Neural cell (in vitro differentiated cells): Measurements from ENCODE around the gene SLC16A9. TPM values are rescaled to one million over a fixed set of nuclear protein-coding genes. Genes with fewer than 3 reads are reported as not detected.

ENCODE experiments used
- H2AFZ ChIP-seq: fragments of 200-600, 300-800 bp; sonication (generic), shearing (Covaris generic); 2 replicates; pipeline ENCODE4 v1.6.0; 2014; ENCODE audit warnings: low read depth, mild to moderate bottlenecking, antibody characterized with exemption, low read length, moderate library complexity
- H3F3A ChIP-seq: fragments of 200-600 bp; shearing (Covaris generic); 2 replicates; pipeline ENCODE4 v1.6.1; 2016; ENCODE audit warnings: mild to moderate bottlenecking, moderate library complexity, mixed read lengths, antibody characterized with exemption, low read length; ENCODE audit not compliant: insufficient read depth, poor library complexity, severe bottlenecking
- H3K27ac ChIP-seq: fragments of 200-600, 300-800 bp; sonication (generic), shearing (Covaris generic); 2 replicates; pipeline ENCODE4 v1.5.1; 2014; ENCODE audit warnings: mild to moderate bottlenecking, low read length, moderate library complexity
- H3K27me3 ChIP-seq: fragments of 300-800, 200-600 bp; sonication (generic), shearing (Covaris generic); 2 replicates; pipeline ENCODE4 v1.6.0; 2014; ENCODE audit warnings: mild to moderate bottlenecking, low read depth, low read length, moderate library complexity; ENCODE audit not compliant: insufficient read depth
- H3K36me3 ChIP-seq: fragments of 300-800, 200-600 bp; sonication (generic), shearing (Covaris generic); 2 replicates; pipeline ENCODE4 v1.5.1; 2014; ENCODE audit warnings: mild to moderate bottlenecking, antibody characterized with exemption, low read length, moderate library complexity; ENCODE audit not compliant: insufficient read depth
- H3K4me2 ChIP-seq: fragments of 300-800, 200-600 bp; sonication (generic), shearing (Covaris generic); 2 replicates; pipeline ENCODE4 v1.6.0; 2014; ENCODE audit warnings: mild to moderate bottlenecking, low read length
- H3K4me3 ChIP-seq: fragments of 300-800, 200-600 bp; sonication (generic), shearing (Covaris generic); 2 replicates; pipeline ENCODE4 v1.5.1; 2014; ENCODE audit warnings: mild to moderate bottlenecking, low read length, moderate library complexity
- H3K79me2 ChIP-seq: fragments of 200-600 bp; shearing (Covaris generic); replicated peaks from 2 replicates; pipeline ENCODE4 v1.6.0; 2014; ENCODE audit warnings: mild to moderate bottlenecking, low read length, moderate library complexity; ENCODE audit not compliant: insufficient read depth
- H3K9ac ChIP-seq: fragments of 300-800, 200-600 bp; sonication (generic), shearing (Covaris generic); 2 replicates; pipeline ENCODE4 v1.6.1; 2016; ENCODE audit warnings: mild to moderate bottlenecking, low read length, mixed read lengths
- H3K9me2 ChIP-seq: fragments of 200-600 bp; shearing (Covaris generic); 2 replicates; pipeline ENCODE4 v1.6.1; 2016; ENCODE audit warnings: mild to moderate bottlenecking, low read length, mixed read lengths; ENCODE audit not compliant: insufficient read depth
- H3K9me3 ChIP-seq: fragments of 200-600, 300-800 bp; sonication (generic), shearing (Covaris generic); 2 replicates; pipeline ENCODE4 v1.6.1; 2016; ENCODE audit warnings: mild to moderate bottlenecking, mixed run types, low read length, moderate library complexity, mixed read lengths
- H4K20me1 ChIP-seq: fragments of 200-600 bp; shearing (Covaris generic); 2 replicates; pipeline ENCODE4 v1.6.1; 2016; ENCODE audit warnings: mild to moderate bottlenecking, mixed run types; ENCODE audit not compliant: insufficient read depth
- EP300 ChIP-seq: fragments of 450-650 bp; conservative IDR thresholded peaks from 2 replicates; pipeline ENCODE4 v1.6.1; 2014; ENCODE audit warnings: antibody characterized with exemption, mild to moderate bottlenecking, moderate library complexity; ENCODE audit not compliant: poor library complexity, severe bottlenecking
- EZH2 ChIP-seq: fragments of 200-600, 300-800 bp; shearing (Covaris generic), sonication (generic); IDR thresholded peaks from 2 replicates; pipeline ENCODE4 v1.6.1; 2014; ENCODE audit warnings: antibody characterized with exemption, low read length, borderline replicate concordance, mild to moderate bottlenecking; ENCODE audit not compliant: insufficient read depth, poor library complexity, severe bottlenecking
- MXI1 ChIP-seq: fragments of 450-650 bp; conservative IDR thresholded peaks from 2 replicates; pipeline ENCODE4 v1.6.1; 2014; ENCODE audit warnings: antibody characterized with exemption, mild to moderate bottlenecking; ENCODE audit not compliant: poor library complexity, severe bottlenecking
- POLR2AphosphoS5 ChIP-seq: IDR thresholded peaks from 2 replicates; pipeline ENCODE4 v1.6.1; 2012
- RAD21 ChIP-seq: fragments of 450-650 bp; conservative IDR thresholded peaks from 2 replicates; pipeline ENCODE4 v1.6.1; 2014; ENCODE audit warnings: antibody characterized with exemption, mild to moderate bottlenecking, moderate library complexity
- SMC3 ChIP-seq: fragments of 450-650 bp; conservative IDR thresholded peaks from 2 replicates; pipeline ENCODE4 v1.6.1; 2014; ENCODE audit warnings: antibody characterized with exemption, mild to moderate bottlenecking, moderate library complexity; ENCODE audit not compliant: poor library complexity
- TAF1 ChIP-seq: IDR thresholded peaks from 2 replicates; pipeline ENCODE4 v1.6.1; 2012; ENCODE audit warnings: low read depth
- polyA plus RNA-seq: library from polyadenylated mRNA; depleted of rRNA; stranded (reverse); fragments of >200 nt; gene quantifications from 2 replicates; pipeline ENCODE4 v1.2.3, GENCODE V29; 2014
- TF ChIP-seq, protein P1 (sequence below): IDR thresholded peaks from 2 replicates; pipeline ENCODE4 v1.6.1; 2012; ENCODE audit warnings: borderline replicate concordance
- TF ChIP-seq, protein P2 (sequence below): fragments of 450-650 bp; IDR thresholded peaks from 2 replicates; pipeline ENCODE4 v1.5.1; 2014; ENCODE audit warnings: antibody characterized with exemption, mild to moderate bottlenecking, moderate library complexity; ENCODE audit not compliant: poor library complexity, severe bottlenecking

SLC16A9 gene
- polyA plus RNA-seq, 1 donor from 2014 or later: 208 TPM

DNA sequence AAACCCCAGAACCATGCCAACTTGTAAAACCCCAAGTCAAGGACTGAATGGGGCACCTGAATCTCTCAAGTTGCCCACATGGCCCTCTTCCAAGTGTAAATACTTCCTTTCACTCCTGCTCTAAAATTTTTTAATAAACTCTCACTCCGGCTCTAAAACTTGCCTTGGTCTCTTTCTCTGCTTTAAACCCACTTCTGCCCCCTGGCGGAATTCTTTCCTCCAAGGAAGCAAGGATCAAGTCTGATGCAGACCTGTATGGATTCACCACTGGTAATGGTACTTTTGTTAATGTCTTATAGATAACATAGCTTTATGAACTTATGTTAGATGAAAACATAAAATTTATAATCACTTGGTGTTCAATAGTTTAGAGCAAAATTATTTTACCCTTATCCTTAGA, 33.8 kb downstream of the SLC16A9 start:
- no peak for TF ChIP-seq EP300
- no peak for TF ChIP-seq EZH2
- TF ChIP-seq SMC3: no peak
- no peak for TF ChIP-seq TAF1
- no peak for TF ChIP-seq RAD21
- TF ChIP-seq, protein P1, sequence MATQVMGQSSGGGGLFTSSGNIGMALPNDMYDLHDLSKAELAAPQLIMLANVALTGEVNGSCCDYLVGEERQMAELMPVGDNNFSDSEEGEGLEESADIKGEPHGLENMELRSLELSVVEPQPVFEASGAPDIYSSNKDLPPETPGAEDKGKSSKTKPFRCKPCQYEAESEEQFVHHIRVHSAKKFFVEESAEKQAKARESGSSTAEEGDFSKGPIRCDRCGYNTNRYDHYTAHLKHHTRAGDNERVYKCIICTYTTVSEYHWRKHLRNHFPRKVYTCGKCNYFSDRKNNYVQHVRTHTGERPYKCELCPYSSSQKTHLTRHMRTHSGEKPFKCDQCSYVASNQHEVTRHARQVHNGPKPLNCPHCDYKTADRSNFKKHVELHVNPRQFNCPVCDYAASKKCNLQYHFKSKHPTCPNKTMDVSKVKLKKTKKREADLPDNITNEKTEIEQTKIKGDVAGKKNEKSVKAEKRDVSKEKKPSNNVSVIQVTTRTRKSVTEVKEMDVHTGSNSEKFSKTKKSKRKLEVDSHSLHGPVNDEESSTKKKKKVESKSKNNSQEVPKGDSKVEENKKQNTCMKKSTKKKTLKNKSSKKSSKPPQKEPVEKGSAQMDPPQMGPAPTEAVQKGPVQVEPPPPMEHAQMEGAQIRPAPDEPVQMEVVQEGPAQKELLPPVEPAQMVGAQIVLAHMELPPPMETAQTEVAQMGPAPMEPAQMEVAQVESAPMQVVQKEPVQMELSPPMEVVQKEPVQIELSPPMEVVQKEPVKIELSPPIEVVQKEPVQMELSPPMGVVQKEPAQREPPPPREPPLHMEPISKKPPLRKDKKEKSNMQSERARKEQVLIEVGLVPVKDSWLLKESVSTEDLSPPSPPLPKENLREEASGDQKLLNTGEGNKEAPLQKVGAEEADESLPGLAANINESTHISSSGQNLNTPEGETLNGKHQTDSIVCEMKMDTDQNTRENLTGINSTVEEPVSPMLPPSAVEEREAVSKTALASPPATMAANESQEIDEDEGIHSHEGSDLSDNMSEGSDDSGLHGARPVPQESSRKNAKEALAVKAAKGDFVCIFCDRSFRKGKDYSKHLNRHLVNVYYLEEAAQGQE: no peak
- no peak for TF ChIP-seq POLR2AphosphoS5
- TF ChIP-seq, protein P2, sequence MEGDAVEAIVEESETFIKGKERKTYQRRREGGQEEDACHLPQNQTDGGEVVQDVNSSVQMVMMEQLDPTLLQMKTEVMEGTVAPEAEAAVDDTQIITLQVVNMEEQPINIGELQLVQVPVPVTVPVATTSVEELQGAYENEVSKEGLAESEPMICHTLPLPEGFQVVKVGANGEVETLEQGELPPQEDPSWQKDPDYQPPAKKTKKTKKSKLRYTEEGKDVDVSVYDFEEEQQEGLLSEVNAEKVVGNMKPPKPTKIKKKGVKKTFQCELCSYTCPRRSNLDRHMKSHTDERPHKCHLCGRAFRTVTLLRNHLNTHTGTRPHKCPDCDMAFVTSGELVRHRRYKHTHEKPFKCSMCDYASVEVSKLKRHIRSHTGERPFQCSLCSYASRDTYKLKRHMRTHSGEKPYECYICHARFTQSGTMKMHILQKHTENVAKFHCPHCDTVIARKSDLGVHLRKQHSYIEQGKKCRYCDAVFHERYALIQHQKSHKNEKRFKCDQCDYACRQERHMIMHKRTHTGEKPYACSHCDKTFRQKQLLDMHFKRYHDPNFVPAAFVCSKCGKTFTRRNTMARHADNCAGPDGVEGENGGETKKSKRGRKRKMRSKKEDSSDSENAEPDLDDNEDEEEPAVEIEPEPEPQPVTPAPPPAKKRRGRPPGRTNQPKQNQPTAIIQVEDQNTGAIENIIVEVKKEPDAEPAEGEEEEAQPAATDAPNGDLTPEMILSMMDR: no peak
- TF ChIP-seq MXI1: no peak
- no peaks in the 10 kb centered on the region for H3K27me3 ChIP-seq
- no peak overlapping the region for H2AFZ ChIP-seq
- no peaks in the 10 kb centered on the region for H3F3A ChIP-seq
- H3K36me3 ChIP-seq: peaks cover 25% of the 10 kb centered on the region
- no peaks in the 10 kb centered on the region for H3K79me2 ChIP-seq
- H4K20me1 ChIP-seq: no peaks in the 10 kb centered on the region
- H3K27ac ChIP-seq: no peak overlapping the region
- H3K4me2 ChIP-seq: no peak overlapping the region
- no peaks in the 10 kb centered on the region for H3K9me2 ChIP-seq
- no peak overlapping the region for H3K9ac ChIP-seq
- no peaks in the 10 kb centered on the region for H3K9me3 ChIP-seq
- H3K4me3 ChIP-seq: no peak overlapping the region

DNA sequence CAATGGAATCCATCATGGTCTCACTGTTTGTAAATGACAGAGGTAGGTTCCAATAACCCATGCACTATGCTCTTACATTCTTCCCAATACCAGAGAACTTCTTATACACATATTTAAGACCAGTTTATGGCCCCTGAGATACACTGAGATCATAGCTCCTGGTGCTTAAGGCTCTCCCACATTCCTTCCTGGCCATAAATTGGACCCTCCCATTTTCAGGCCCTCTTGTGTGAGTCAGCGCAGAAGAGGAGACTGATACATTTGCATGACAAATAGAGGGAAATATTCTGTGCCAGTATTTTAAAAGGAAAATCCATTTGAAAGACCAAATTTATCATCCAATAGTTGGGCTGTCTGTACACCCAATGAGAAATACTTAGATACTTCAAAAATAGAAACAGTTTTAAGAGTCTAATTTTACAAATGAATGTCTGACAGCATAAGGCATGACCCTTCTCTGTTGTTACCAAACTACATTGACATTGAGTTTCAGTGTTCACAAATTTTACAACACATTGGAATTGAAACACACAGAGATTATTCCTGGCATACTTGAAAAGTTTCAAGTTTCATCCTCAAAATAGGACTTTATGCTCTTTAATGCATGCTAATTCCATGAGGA, 35.3 kb downstream of the SLC16A9 start:
- Histone ChIP-seq H3K36me3 (peaks cover 20% of the 10 kb centered on the region), H3K27ac (no peak overlapping the region), H3K27me3 (no peaks in the 10 kb centered on the region), H3K4me2 (no peak overlapping the region), H3K9me3 (no peaks in the 10 kb centered on the region), H3K4me3 (no peak overlapping the region), H3K9ac (no peak overlapping the region), H3K79me2 (no peaks in the 10 kb centered on the region), H3K9me2 (no peaks in the 10 kb centered on the region), H2AFZ (no peak overlapping the region), H4K20me1 (no peaks in the 10 kb centered on the region), H3F3A (no peaks in the 10 kb centered on the region)
- TF ChIP-seq POLR2AphosphoS5: no peak
- no peak for TF ChIP-seq EZH2
- TF ChIP-seq RAD21: no peak
- no peak for TF ChIP-seq SMC3
- TF ChIP-seq, protein P2: no peak
- no peak for TF ChIP-seq TAF1
- TF ChIP-seq EP300: no peak
- TF ChIP-seq, protein P1: no peak
- no peak for TF ChIP-seq MXI1
